Endodermal cell (in vitro differentiated cells): ENCODE results near the gene KMT5B. TPM values are rescaled to one million over a fixed set of nuclear protein-coding genes. Genes with fewer than 3 reads are reported as not detected.
A peak's percentile ranks its signal among the peaks of the same experiment; 100 is the strongest.

Experiments
- DNase-seq: peaks from one replicate; pipeline ENCODE4 v3.0.0-alpha.2; 2017
- H3K27ac ChIP-seq: 2 replicates; pipeline ENCODE4 v1.5.1; 2013; ENCODE audit warnings: mild to moderate bottlenecking, low read depth, low read length, moderate library complexity
- H3K27me3 ChIP-seq: 2 replicates; pipeline ENCODE4 v1.6.1; 2013; ENCODE audit warnings: mild to moderate bottlenecking, low read length, moderate library complexity; ENCODE audit not compliant: insufficient read depth, control insufficient read depth, poor library complexity, severe bottlenecking
- H3K36me3 ChIP-seq: 2 replicates; pipeline ENCODE4 v1.7.0; 2013; ENCODE audit warnings: mild to moderate bottlenecking, low read length, moderate library complexity; ENCODE audit not compliant: control insufficient read depth, insufficient read depth
- H3K4me1 ChIP-seq: one replicate; pipeline ENCODE4 v1.7.0; 2013; ENCODE audit warnings: low read length; ENCODE audit not compliant: control insufficient read depth, insufficient read depth
- H3K4me3 ChIP-seq: 2 replicates; pipeline ENCODE4 v1.5.1; 2013; ENCODE audit warnings: mild to moderate bottlenecking, low read length, moderate library complexity
- H3K9ac ChIP-seq: 2 replicates; pipeline ENCODE4 v1.6.1; 2013; ENCODE audit warnings: mild to moderate bottlenecking, low read length, moderate library complexity; ENCODE audit not compliant: poor library complexity, severe bottlenecking; ENCODE audit errors: extremely low read depth
- H3K9me3 ChIP-seq: 2 replicates; pipeline ENCODE4 v1.6.1; 2013; ENCODE audit warnings: mild to moderate bottlenecking, low read length, moderate library complexity; ENCODE audit not compliant: control insufficient read depth
- H3K27ac Mint-ChIP-seq: 2 replicates; pipeline ENCODE4 v1.8.0; 2020; ENCODE audit warnings: mixed read lengths
- H3K27me3 Mint-ChIP-seq: 2 replicates; pipeline ENCODE4 v1.8.0; 2021; ENCODE audit warnings: mild to moderate bottlenecking, mixed read lengths; ENCODE audit not compliant: insufficient read depth
- H3K36me3 Mint-ChIP-seq: 2 replicates; pipeline ENCODE4 v1.8.0; 2020; ENCODE audit warnings: low read depth, mixed read lengths
- H3K4me1 Mint-ChIP-seq: 2 replicates; pipeline ENCODE4 v1.8.0; 2020; ENCODE audit warnings: mixed read lengths
- H3K4me3 Mint-ChIP-seq: 2 replicates; pipeline ENCODE4 v1.8.0; 2020; ENCODE audit warnings: mild to moderate bottlenecking, moderate library complexity, mixed read lengths
- H3K9me3 Mint-ChIP-seq: 2 replicates; pipeline ENCODE4 v1.8.0; 2020; ENCODE audit warnings: mild to moderate bottlenecking, mixed read lengths
- WGBS, 2 experiments: methylation state at CpG; one replicate each; pipeline versions ENCODE4 v1.1.5 to v1.1.7; 2013; ENCODE audit warnings: missing lambda C conversion rate in 2 of 2, mixed read lengths in 1 of 2; ENCODE audit not compliant: insufficient coverage in 1 of 2, insufficient read length in 1 of 2; 5-methylcytosine and 5-hydroxymethylcytosine counted together
- total RNA-seq, 2 donors: library from RNA; stranded (reverse); fragmentation: NEBNext Ultra II Directional in 1 of 2; extraction: Animal tissue kit (Norgen Biotek cat#: 25700) in 1 of 2; gene quantifications; 2 replicates in 1 of 2; 3 replicates in 1 of 2; pipeline ENCODE4 v1.2.1, GENCODE V29; 2021
- TF ChIP-seq, protein P1 (sequence below): fragments of 200-600 bp; sonication (generic); conservative IDR thresholded peaks from 2 replicates; pipeline ENCODE4 v1.5.0; 2021; ENCODE audit warnings: antibody characterized with exemption, mild to moderate bottlenecking

Gene KMT5B
- total RNA-seq, 2 donors from 2014 or later = 53.3 to 62.3 TPM

GRCh38 chr11:68140496-68141245, 72.4 kb downstream of the KMT5B start:
- TF ChIP-seq, protein P1, sequence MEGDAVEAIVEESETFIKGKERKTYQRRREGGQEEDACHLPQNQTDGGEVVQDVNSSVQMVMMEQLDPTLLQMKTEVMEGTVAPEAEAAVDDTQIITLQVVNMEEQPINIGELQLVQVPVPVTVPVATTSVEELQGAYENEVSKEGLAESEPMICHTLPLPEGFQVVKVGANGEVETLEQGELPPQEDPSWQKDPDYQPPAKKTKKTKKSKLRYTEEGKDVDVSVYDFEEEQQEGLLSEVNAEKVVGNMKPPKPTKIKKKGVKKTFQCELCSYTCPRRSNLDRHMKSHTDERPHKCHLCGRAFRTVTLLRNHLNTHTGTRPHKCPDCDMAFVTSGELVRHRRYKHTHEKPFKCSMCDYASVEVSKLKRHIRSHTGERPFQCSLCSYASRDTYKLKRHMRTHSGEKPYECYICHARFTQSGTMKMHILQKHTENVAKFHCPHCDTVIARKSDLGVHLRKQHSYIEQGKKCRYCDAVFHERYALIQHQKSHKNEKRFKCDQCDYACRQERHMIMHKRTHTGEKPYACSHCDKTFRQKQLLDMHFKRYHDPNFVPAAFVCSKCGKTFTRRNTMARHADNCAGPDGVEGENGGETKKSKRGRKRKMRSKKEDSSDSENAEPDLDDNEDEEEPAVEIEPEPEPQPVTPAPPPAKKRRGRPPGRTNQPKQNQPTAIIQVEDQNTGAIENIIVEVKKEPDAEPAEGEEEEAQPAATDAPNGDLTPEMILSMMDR = no peak
- peak; percentile 30 for DNase-seq
- Histone ChIP-seq H3K4me3 (no peak overlapping the region), H3K27me3 (no peaks in the 10 kb centered on the region), H3K36me3 (no peaks in the 10 kb centered on the region), H3K9ac (no peak overlapping the region), H3K27ac (no peak overlapping the region), H3K4me1 (no peaks in the 10 kb centered on the region), H3K9me3 (no peaks in the 10 kb centered on the region)
- H3K36me3 Mint-ChIP-seq = no peaks in the 10 kb centered on the region
- H3K27me3 Mint-ChIP-seq = no peaks in the 10 kb centered on the region
- peaks cover 8% of the 10 kb centered on the region for H3K4me1 Mint-ChIP-seq
- H3K9me3 Mint-ChIP-seq = peaks cover 14% of the 10 kb centered on the region
- H3K4me3 Mint-ChIP-seq = no peak overlapping the region
- 92 to 100% methylated on average over 1 to 9 of the region's 9 CpGs for WGBS, 2 experiments
- H3K27ac Mint-ChIP-seq = no peak overlapping the region

DNA sequence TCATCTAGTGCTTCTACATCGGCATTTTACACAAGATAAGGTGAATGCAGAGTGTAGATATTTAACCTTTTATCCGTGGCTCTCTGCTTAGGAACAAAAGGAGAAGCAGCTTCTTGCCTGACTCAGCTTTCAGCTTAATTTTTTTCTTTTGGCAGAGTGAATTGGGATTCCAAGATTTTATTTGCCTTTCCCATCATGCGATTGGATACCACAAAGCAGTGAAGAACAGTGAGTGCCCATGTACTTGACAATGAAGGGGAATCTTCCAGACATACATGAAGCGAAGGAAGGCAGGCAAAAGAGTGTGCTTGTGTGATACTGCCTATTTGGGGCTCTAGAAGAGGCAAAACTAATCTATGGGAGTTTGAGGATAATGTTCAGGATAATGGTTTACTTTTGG, 74.9 kb downstream of the KMT5B start:
- H3K9me3 ChIP-seq = peaks cover 19% of the 10 kb centered on the region
- Mint-ChIP-seq H3K27me3 (no peaks in the 10 kb centered on the region), H3K27ac (no peak overlapping the region), H3K4me1 (peaks cover 8% of the 10 kb centered on the region), H3K4me3 (no peak overlapping the region), H3K36me3 (peaks cover 5% of the 10 kb centered on the region), H3K9me3 (peaks cover 35% of the 10 kb centered on the region)
- WGBS, 2 experiments = 88 to 95% methylated on average over 4 of the region's 4 CpGs
- TF ChIP-seq, protein P1 = no peak
- no peaks in the 10 kb centered on the region for H3K27me3 ChIP-seq
- no peak for DNase-seq
- no peaks in the 10 kb centered on the region for H3K36me3 ChIP-seq
- no peaks in the 10 kb centered on the region for H3K4me1 ChIP-seq
- H3K27ac ChIP-seq = no peak overlapping the region
- no peak overlapping the region for H3K4me3 ChIP-seq
- H3K9ac ChIP-seq = no peak overlapping the region

DNA sequence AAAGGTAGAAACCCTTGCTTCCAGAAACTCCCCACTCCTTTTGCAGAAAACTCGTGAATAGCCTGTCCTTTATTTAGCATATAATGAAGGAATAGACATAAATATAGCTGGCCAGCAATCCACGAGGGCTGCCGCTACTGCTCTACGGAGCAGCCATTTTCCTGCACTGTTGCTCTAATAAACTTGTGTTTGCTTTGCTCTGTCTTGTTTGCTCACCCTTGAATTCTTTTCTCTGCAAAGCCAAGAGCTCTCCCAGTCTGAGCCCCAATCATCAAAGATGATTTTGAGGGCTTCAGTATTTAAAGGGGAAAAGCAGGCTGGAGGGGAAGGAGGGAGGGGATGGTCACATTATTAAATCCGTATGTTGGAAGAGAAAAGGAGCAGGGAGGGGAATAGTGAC, 75.3 kb downstream of the KMT5B start:
- Histone ChIP-seq H3K27me3 (no peaks in the 10 kb centered on the region), H3K4me1 (no peaks in the 10 kb centered on the region), H3K4me3 (no peak overlapping the region), H3K27ac (no peak overlapping the region), H3K9me3 (peaks cover 20% of the 10 kb centered on the region), H3K9ac (no peak overlapping the region), H3K36me3 (no peaks in the 10 kb centered on the region)
- no peak for DNase-seq
- Mint-ChIP-seq H3K36me3 (peaks cover 6% of the 10 kb centered on the region), H3K27ac (no peak overlapping the region), H3K27me3 (no peaks in the 10 kb centered on the region), H3K4me3 (no peak overlapping the region), H3K9me3 (peaks cover 38% of the 10 kb centered on the region), H3K4me1 (peaks cover 8% of the 10 kb centered on the region)
- TF ChIP-seq, protein P1 = no peak
- 73 to 87% methylated on average over 1 to 5 of the region's 5 CpGs for WGBS, 2 experiments
